PFSK-1 (cell line): ENCODE measurements around the gene RASAL2.

ENCODE experiments used
- POLR2AphosphoS5 ChIP-seq: IDR thresholded peaks from 2 replicates; pipeline ENCODE4 v1.6.1; 2012; ENCODE audit warnings: low read depth, mild to moderate bottlenecking, control low read depth, low read length, moderate library complexity
- REST ChIP-seq, 2 experiments: IDR thresholded peaks; 2 replicates each; pipeline versions ENCODE4 v1.6.1 to v1.8.0; 2011 to 2012; ENCODE audit warnings: low read depth in 2 of 2, low read length in 2 of 2, control low read depth in 1 of 2, inconsistent platforms in 1 of 2, mild to moderate bottlenecking in 1 of 2, moderate library complexity in 1 of 2; ENCODE audit not compliant: insufficient read depth in 1 of 2
- SIN3A ChIP-seq: IDR thresholded peaks from 2 replicates; pipeline ENCODE4 v1.6.1; 2012; ENCODE audit warnings: mild to moderate bottlenecking, low read length, moderate library complexity, borderline replicate concordance; ENCODE audit not compliant: insufficient read depth
- TAF1 ChIP-seq: IDR thresholded peaks from 2 replicates; pipeline ENCODE4 v1.6.1; 2012; ENCODE audit warnings: low read length, control low read depth, borderline replicate concordance; ENCODE audit not compliant: insufficient read depth

GRCh38 chr1:178120088-178120487, 26.2 kb downstream of the RASAL2 start:
- TF ChIP-seq TAF1 (no peak), POLR2AphosphoS5 (no peak), REST (IDR thresholded peaks at IDR 0.05; ENCODE audit: insufficient read depth in 1 of 2, low read depth in 2 of 2, low read length in 2 of 2) (no peak), SIN3A (no peak)
